Eye (tissue), 1 donor: ENCODE results near the gene SPTLC2.
"Not testable (repeated sequence)": the region's sequence is repeated elsewhere in the genome, so short reads cannot be mapped to it uniquely, and the experiment has no call there.

ENCODE experiments used
- DNase-seq: peaks from one replicate; pipeline ENCODE4 v3.0.0-alpha.2; 2015

Gene SPTLC2, protein sequence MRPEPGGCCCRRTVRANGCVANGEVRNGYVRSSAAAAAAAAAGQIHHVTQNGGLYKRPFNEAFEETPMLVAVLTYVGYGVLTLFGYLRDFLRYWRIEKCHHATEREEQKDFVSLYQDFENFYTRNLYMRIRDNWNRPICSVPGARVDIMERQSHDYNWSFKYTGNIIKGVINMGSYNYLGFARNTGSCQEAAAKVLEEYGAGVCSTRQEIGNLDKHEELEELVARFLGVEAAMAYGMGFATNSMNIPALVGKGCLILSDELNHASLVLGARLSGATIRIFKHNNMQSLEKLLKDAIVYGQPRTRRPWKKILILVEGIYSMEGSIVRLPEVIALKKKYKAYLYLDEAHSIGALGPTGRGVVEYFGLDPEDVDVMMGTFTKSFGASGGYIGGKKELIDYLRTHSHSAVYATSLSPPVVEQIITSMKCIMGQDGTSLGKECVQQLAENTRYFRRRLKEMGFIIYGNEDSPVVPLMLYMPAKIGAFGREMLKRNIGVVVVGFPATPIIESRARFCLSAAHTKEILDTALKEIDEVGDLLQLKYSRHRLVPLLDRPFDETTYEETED

DNA sequence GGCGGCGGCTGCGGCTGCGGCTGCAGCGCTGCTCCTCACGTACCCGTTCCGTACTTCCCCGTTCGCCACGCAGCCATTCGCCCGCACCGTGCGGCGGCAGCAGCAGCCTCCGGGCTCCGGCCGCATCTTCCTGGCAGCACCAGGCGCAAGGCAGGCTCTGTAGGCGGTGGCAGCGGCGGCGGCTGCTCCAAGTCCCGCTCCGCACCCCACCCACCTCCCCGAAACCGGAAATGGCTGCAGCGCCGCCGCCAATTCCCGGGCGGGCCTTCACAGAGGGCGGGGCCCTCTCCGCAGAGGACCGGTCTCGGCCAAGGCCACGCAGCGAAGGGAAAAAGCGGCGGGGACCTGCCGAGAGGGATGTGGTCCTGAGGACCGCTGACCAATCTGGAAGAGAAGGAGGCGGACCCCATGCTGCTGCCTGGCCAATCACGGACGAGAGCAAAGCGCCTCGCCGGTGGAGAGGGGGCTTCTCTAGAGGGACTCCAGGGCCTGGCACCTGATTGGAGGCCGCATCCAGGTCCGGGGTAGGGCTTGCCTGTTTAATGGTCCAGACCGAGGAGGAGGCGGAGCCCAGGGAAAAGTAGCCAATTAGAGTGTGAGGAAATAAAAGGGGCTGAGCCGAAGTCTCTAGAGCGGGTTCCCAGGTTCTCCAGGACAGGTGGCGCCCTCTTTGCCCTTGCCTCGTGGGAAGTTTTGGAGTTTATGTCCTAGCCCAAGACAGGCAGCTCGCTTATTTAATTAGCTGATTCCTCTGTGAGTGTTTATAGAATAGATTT is at the start of gene SPTLC2:
Gene SPTLC2 (minus strand): TSS at position 184 of the 776 bp plus-strand sequence. CDS start 58 bp downstream, at position 126.
- peak; percentile 99 for DNase-seq

DNA sequence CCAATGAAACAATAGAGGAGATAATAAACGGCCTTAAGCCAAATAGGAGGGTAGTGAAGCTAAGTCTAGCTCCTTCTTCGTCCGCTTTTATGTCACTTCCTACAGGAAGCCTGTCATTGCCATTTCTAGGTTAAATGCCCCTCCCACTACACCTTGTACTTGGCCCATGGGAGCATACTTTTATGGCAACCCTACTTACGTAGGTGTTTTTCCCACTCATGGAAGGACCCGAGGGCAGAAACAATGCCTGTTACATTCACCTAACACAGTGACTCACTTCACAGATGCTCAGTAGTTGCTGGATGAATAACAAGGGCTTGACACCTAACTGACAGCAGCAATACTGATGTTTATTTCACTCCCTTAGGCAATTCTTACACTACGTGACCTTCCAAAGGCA is 46.9 kb upstream of the SPTLC2 start:
- DNase-seq: no peak

GRCh38 chr14:77661562-77661961 is 45.1 kb upstream of the SPTLC2 start:
- DNase-seq: not testable (repeated sequence)

DNA sequence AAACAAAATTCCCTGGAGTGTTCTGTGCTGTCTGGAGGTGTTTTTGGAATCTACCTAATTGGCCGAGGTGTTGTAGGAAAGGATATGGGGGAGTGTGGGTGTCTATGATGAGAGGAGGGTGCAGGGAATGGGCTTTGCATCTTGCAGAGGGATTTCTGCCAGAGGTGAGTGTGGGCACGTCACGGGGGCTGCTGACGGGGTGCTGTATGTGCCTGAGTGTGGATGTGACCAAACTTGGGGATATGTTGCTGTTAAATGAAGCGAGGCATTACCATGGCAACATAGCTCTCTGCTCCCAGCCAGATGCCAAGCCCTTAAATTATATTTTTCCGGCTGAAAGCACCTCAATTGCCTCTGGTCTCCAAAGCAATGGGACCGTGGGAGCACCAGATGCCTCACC is 44.3 kb upstream of the SPTLC2 start:
- DNase-seq: peak; percentile 98

- DNase-seq: no peak
Observed at GRCh38 chr14:77659831-77660230, 43.4 kb upstream of the SPTLC2 start.

GRCh38 chr14:77657280-77657679 is 40.8 kb upstream of the SPTLC2 start:
- no peak for DNase-seq

- DNase-seq: peak; percentile 57
Observed at GRCh38 chr14:77654001-77654441, 37.6 kb upstream of the SPTLC2 start.

- DNase-seq: no peak
Observed at GRCh38 chr14:77649326-77649725, 32.9 kb upstream of the SPTLC2 start.

- DNase-seq: no peak
Observed at GRCh38 chr14:77648520-77649200, 32.2 kb upstream of the SPTLC2 start.

GRCh38 chr14:77647853-77648252 is 31.4 kb upstream of the SPTLC2 start:
- DNase-seq: no peak

GRCh38 chr14:77646907-77647306 is 30.5 kb upstream of the SPTLC2 start:
- no peak for DNase-seq

GRCh38 chr14:77645520-77646230 is 29.2 kb upstream of the SPTLC2 start:
- no peak for DNase-seq

GRCh38 chr14:77642407-77642806 is 26.0 kb upstream of the SPTLC2 start:
- DNase-seq: no peak

GRCh38 chr14:77641534-77642341 is 25.3 kb upstream of the SPTLC2 start:
- DNase-seq: peak; percentile 81

- no peak for DNase-seq
Observed at GRCh38 chr14:77640756-77641533, 24.5 kb upstream of the SPTLC2 start.

GRCh38 chr14:77638771-77639171 is 22.3 kb upstream of the SPTLC2 start:
- no peak for DNase-seq

- not testable (repeated sequence) for DNase-seq
Observed at GRCh38 chr14:77635869-77636268, 19.4 kb upstream of the SPTLC2 start.

DNA sequence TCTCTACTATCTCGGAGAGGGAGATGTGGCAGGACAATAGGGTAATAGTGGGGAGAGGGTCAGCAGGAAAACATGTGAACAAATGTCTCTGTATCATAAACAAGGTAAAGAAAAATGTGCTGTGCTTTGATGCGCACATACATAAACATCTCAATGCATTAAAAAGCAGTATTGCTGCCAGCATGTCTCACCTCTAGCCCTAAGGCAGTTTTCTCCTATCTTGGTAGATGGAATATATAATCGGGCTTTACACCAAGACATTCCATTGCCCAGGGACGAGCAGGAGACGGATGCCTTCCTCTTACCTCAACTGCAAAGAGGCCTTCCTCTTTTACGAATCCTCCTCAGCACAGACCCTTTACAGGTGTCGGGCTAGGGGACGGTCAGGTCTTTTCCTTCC is 19.0 kb upstream of the SPTLC2 start:
- not testable (repeated sequence) for DNase-seq

DNA sequence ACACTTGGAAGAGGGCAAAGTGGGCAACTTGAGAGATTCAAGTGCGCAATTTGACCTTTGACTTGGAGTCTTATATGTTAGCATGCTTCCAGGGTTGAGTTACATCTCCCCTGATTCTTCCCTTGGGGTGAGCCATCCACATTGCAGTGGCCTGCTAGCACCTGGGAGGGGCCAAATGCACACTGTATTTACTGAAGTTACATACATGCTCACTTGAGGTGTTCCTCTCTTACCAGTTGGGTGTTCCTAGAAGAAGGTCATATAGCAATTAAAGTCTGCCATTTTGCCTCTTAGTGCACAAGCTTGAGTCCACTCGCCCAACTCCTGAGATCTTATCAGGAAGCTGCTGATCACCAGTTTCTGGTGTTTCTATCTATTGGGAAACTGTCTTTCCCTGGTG is 13.7 kb upstream of the SPTLC2 start:
- no peak for DNase-seq

DNA sequence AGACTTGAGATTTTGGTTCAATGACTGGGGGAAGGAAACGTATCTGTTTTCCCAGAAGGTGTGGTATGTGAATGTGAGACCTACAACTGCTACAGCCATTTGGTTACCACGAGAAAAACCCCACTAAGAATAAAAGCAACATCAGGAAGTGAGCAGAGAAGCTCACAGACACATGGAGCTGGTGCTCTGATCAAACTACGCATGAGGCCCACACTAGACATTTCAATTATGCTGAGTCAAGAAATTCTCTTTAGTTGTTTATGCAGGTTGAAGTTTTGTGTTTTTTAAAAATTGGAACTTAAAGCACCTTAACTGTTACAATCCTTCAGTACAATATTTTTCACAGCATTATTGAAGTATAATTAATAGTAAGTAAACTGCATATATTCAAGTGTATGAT is 8.9 kb upstream of the SPTLC2 start:
- DNase-seq: no peak

DNA sequence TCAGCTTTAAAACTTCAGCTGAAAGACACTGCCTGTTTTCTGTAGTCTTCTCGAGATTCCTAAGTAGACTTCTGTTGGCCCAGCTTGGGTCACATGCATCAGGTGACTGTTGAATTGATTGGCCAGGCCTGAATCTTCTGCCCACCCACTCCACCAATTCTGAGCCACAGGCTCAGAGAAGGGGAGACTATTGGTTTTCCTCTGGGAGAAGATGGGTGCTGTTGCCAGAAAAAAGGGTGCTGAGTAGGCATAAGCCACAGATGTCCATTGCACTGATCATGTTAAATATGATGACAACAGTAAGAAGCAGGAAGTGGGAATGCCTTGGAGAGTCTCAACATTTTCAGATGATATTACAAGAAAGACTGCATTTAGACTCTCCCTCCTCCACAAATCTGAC is 6.8 kb upstream of the SPTLC2 start:
- no peak for DNase-seq
